Fibroblast of pulmonary artery (primary cell): ENCODE results near the gene KIAA1958.

Experiments
- DNase-seq: peaks from one replicate; pipeline ENCODE4 v3.0.0-alpha.2; 2010; ENCODE audit warnings: low read depth
- H3K4me3 ChIP-seq: replicated peaks from 2 replicates; pipeline ENCODE4 v1.5.1; 2011; ENCODE audit warnings: low read depth, mild to moderate bottlenecking, control low read depth, low read length, moderate library complexity
- CTCF ChIP-seq: IDR thresholded peaks from 2 replicates; pipeline ENCODE4 v1.5.1; 2011; ENCODE audit warnings: mild to moderate bottlenecking, control low read depth, low read length, inconsistent platforms; ENCODE audit errors: missing control alignments

Gene KIAA1958

DNA sequence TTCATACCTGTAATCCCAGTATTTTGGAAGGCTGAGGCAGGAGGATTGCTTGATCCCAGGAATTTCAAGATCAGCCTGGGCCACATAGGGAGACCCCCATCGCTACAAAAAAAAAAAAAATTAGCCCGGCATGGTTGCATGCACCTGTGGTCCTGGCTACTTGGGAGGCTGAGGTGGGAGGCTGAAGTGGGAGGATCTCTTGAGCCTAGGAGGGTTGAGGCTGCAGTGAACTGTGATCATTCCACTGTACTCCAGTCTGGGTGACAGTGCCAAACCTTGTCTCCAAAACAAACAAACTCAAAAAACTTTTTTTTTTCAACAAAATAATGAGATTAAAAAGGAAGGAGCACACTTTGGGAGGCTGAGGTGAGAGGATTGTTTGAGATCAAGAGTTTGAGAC is 14.2 kb downstream of the KIAA1958 start:
- DNase-seq: no peak
- no peak for TF ChIP-seq CTCF
- H3K4me3 ChIP-seq: no peak overlapping the region

DNA sequence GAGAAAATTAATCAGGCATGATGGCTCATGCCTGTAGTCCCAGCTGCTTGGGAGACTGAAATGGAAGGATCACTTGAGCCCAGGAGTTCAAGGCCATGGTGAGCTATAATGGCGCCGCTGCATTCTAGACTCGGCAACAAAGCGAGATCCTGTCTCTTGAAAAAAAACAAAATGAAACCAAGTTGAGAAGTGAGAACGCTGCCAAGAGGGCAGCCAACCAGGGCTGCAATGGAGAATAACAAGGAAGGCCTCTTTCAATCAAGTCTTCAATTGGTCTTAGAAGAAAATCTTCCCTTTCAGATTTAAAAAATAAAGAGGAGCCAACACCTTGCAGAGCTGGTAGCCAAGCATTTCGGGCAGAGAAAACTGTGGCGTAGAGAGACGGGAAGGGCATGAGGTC is 14.7 kb downstream of the KIAA1958 start:
- TF ChIP-seq CTCF: no peak
- no peak overlapping the region for H3K4me3 ChIP-seq
- DNase-seq: no peak

GRCh38 chr9:112502175-112502946 is 15.7 kb downstream of the KIAA1958 start:
- H3K4me3 ChIP-seq: no peak overlapping the region
- no peak for TF ChIP-seq CTCF
- DNase-seq: no peak

DNA sequence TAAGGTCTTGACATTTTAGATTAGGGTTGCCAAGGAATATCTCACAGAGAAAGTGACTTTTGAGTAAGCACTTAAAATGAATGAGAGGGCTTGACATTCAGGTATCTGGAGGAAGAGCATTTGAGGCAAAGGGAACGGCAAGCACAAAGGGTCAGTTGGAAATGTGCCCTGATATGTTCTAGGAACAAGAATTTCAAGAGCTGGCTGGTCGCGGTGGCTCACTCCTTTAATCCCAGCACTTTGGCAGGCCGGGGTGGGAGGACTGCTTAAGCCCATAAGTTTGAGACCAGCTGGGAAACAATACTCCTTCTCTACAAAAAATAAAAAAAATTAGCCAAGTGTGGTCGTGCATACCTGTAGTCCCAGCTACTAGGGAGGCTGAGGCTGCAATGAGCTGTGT is 16.5 kb downstream of the KIAA1958 start:
- DNase-seq: no peak
- TF ChIP-seq CTCF: no peak
- H3K4me3 ChIP-seq: no peak overlapping the region

DNA sequence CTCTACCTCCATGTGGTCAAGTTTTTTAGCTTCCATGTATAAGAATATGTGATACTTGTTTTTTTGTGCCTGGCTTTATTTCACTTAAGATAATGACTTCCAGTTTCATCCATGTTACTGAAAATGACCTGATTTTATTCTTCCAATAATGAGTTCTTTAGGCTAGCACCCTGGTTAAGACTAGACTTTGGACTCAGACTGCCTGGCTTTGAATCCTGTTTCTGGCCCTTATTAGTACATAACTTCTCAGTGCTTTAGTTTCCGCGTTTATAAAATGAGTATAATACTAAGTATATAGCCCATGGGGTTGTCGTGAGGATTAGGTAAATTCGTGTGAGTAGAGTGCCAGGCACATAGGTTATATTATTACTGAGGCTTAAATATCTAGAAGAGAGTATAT is 18.5 kb downstream of the KIAA1958 start:
- TF ChIP-seq CTCF: no peak
- no peak for DNase-seq
- no peak overlapping the region for H3K4me3 ChIP-seq

- no peak overlapping the region for H3K4me3 ChIP-seq
- TF ChIP-seq CTCF: no peak
- DNase-seq: no peak
These were observed 19.0 kb downstream of the KIAA1958 start for GRCh38 chr9:112505607-112506006.

GRCh38 chr9:112506571-112506970 is 19.9 kb downstream of the KIAA1958 start:
- TF ChIP-seq CTCF: no peak
- H3K4me3 ChIP-seq: no peak overlapping the region
- no peak for DNase-seq
